SK-N-SH (cell line): ENCODE measurements around the gene SLC2A14.

Experiments
- CTCF ChIP-seq: fragments of 200-600 bp; sonication (generic); IDR thresholded peaks from 2 replicates; pipeline ENCODE4 v1.6.1; 2017; ENCODE audit warnings: antibody characterized with exemption, mild to moderate bottlenecking, moderate library complexity
- EZH2phosphoT487 ChIP-seq: fragments of 200-600 bp; sonication (generic); IDR thresholded peaks from 2 replicates; pipeline ENCODE4 v1.6.1; 2017; ENCODE audit warnings: low read depth, mixed run types, mild to moderate bottlenecking, antibody characterized with exemption, moderate library complexity, borderline replicate concordance
- JUND ChIP-seq: IDR thresholded peaks from 2 replicates; pipeline ENCODE4 v1.4.0; 2012
- TAF1 ChIP-seq: IDR thresholded peaks from 2 replicates; pipeline ENCODE4 v1.6.1; 2012; ENCODE audit warnings: low read depth, mild to moderate bottlenecking, low read length, moderate library complexity, borderline replicate concordance
- USF2 ChIP-seq: fragments of 150-350 bp; IDR thresholded peaks from 2 replicates; pipeline ENCODE4 v1.6.1; 2017; ENCODE audit warnings: antibody characterized with exemption, low read length, low read depth, borderline replicate concordance

DNA sequence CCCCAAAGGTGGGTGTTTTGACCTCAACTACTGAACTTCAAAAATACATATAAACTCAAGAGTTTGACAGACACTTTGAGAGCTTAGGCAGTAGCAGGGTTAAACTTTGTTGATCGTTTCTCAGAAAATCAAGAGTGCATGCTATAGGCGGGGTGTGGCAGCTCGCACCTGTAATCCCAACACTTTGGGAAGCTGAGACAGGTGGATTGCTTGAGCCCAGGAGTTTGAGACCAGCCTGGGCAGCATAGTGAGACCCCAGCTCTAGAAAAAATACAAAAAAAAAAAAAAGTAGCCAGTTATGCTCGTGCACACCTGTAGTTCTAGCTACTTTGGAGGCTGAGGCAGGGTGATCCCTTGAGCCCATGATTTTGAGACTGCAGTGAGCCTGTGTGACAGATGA lies 71.3 kb downstream of the SLC2A14 start:
- TF ChIP-seq TAF1 (no peak), EZH2phosphoT487 (no peak), CTCF (no peak), JUND (no peak), USF2 (no peak)
